Ishikawa (cell line): ENCODE data around the gene CNR2.

Experiments
- CEBPB ChIP-seq: IDR thresholded peaks from 2 replicates; pipeline ENCODE4 v1.6.1; 2012
- CREB1 ChIP-seq: IDR thresholded peaks from 2 replicates; pipeline ENCODE4 v1.6.1; 2012; ENCODE audit warnings: low read depth
- EGR1 ChIP-seq: IDR thresholded peaks from 2 replicates; pipeline ENCODE4 v1.6.1; 2012
- EP300 ChIP-seq: IDR thresholded peaks from 2 replicates; pipeline ENCODE4 v1.6.1; 2012; ENCODE audit warnings: borderline replicate concordance
- FOXM1 ChIP-seq: IDR thresholded peaks from 2 replicates; pipeline ENCODE4 v1.6.1; 2012; ENCODE audit warnings: low read depth, borderline replicate concordance
- NFIC ChIP-seq: IDR thresholded peaks from 2 replicates; pipeline ENCODE4 v1.6.1; 2012
- RAD21 ChIP-seq: IDR thresholded peaks from 2 replicates; pipeline ENCODE4 v1.6.1; 2012; ENCODE audit warnings: low read depth
- TAF1 ChIP-seq: IDR thresholded peaks from 2 replicates; pipeline ENCODE4 v1.6.1; 2012; ENCODE audit warnings: low read depth, mild to moderate bottlenecking
- TCF12 ChIP-seq: IDR thresholded peaks from 2 replicates; pipeline ENCODE4 v1.6.1; 2012; ENCODE audit warnings: low read depth
- TEAD4 ChIP-seq: IDR thresholded peaks from 2 replicates; pipeline ENCODE4 v1.6.1; 2012
- YY1 ChIP-seq: IDR thresholded peaks from 2 replicates; pipeline ENCODE4 v1.6.1; 2012; ENCODE audit warnings: low read depth
- ZBTB7A ChIP-seq: IDR thresholded peaks from 2 replicates; pipeline ENCODE4 v1.6.1; 2012; ENCODE audit warnings: low read depth
- TF ChIP-seq, protein P1 (sequence below): IDR thresholded peaks from 2 replicates; pipeline ENCODE4 v1.6.1; 2012; ENCODE audit warnings: low read depth, mild to moderate bottlenecking
- TF ChIP-seq, protein P2 (sequence below): IDR thresholded peaks from 2 replicates; pipeline ENCODE4 v1.6.1; 2012
- TF ChIP-seq, protein P3 (sequence below): IDR thresholded peaks from 2 replicates; pipeline ENCODE4 v1.6.1; 2012

CNR2 gene

DNA sequence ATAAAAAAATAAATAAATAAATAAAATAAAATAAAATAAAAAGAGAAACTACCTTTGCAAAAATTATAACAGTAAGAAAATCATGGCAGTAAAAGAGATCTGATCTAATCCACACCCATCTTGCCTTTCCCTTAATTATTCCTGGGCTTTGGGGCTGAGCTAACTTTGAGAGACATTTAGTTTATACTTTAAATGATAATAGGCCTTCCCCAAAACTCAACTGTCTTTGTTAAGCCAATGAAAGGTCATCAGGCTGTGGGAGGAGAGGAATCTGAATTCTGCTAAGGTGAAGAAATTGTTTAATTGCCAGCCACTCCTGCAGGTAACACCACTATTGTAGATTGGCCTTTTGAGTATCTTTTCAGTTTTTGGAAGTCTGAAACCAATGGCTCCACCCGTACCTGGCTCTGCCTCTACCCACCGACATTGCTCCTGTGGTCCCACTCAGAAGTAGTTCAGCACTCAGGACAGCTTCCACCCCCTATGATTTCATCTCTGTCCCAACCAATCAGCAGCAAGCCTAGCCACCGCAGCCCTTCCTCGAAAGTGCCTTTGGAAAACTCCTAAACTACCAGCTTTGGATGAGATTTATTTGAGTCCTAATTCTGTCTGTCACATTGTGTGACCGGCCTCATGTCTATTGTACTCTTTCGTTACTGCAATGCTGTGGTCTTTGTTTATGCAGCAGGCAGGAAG, 23.5 kb upstream of the CNR2 start:
- TF ChIP-seq, protein P1, sequence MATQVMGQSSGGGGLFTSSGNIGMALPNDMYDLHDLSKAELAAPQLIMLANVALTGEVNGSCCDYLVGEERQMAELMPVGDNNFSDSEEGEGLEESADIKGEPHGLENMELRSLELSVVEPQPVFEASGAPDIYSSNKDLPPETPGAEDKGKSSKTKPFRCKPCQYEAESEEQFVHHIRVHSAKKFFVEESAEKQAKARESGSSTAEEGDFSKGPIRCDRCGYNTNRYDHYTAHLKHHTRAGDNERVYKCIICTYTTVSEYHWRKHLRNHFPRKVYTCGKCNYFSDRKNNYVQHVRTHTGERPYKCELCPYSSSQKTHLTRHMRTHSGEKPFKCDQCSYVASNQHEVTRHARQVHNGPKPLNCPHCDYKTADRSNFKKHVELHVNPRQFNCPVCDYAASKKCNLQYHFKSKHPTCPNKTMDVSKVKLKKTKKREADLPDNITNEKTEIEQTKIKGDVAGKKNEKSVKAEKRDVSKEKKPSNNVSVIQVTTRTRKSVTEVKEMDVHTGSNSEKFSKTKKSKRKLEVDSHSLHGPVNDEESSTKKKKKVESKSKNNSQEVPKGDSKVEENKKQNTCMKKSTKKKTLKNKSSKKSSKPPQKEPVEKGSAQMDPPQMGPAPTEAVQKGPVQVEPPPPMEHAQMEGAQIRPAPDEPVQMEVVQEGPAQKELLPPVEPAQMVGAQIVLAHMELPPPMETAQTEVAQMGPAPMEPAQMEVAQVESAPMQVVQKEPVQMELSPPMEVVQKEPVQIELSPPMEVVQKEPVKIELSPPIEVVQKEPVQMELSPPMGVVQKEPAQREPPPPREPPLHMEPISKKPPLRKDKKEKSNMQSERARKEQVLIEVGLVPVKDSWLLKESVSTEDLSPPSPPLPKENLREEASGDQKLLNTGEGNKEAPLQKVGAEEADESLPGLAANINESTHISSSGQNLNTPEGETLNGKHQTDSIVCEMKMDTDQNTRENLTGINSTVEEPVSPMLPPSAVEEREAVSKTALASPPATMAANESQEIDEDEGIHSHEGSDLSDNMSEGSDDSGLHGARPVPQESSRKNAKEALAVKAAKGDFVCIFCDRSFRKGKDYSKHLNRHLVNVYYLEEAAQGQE: peak; percentile 85
- no peak for TF ChIP-seq TEAD4

DNA sequence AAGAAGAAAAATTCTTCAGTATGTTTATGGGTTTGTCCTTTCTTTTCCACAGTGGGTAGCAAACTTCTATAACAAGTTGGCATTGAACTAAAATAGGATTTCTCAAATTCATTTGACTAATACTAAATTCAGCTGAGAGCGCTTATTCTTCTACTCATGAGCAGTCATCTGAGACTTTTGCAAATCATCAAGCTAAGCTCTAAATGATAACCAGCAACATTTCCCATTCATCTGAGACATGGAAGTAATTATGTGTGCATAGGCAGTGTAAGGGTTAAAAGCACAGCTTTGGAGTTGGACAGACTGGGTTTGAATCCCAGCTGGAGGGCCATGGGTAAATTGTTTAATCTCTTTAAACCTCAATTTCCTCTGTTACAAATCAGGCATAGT, 18.3 kb upstream of the CNR2 start:
- TF ChIP-seq TEAD4: no peak
- TF ChIP-seq, protein P2, sequence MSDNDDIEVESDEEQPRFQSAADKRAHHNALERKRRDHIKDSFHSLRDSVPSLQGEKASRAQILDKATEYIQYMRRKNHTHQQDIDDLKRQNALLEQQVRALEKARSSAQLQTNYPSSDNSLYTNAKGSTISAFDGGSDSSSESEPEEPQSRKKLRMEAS: no peak

DNA sequence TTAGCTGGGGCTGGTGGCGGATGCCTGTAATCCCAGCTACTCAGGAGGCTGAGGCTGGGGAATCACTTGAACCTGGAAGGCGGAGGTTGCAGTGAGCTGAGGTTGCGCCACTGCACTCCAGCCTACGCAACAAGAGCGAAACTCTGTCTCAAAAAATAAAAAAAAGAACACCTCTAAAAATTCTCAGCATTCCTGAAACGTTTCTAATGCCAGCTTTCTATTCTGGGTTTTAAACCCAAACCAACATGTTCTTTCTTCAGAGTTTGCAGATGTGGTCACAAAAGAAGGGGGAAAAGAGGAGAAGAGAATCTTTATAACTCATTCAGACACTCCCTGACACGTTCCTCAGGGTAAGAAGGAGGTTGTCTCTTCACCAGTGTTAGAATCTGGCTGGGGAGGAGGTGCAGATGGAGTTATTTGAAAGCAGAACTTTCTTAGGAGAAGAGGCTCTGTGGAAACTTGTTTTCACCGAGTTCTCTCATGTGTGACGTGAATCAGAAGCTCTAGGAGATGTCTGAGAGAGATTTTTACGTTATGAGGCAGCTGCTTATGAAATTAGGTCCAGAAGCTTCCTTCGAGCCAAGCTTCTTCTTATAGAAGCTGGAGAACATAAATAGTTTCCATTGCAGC, 17.8 kb upstream of the CNR2 start:
- TF ChIP-seq CEBPB (peak; percentile 53; the same call in 1 of the 2 replicates), EGR1 (no peak), TEAD4 (peak; percentile 78)
- TF ChIP-seq, protein P3, sequence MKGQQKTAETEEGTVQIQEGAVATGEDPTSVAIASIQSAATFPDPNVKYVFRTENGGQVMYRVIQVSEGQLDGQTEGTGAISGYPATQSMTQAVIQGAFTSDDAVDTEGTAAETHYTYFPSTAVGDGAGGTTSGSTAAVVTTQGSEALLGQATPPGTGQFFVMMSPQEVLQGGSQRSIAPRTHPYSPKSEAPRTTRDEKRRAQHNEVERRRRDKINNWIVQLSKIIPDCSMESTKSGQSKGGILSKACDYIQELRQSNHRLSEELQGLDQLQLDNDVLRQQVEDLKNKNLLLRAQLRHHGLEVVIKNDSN: no peak

DNA sequence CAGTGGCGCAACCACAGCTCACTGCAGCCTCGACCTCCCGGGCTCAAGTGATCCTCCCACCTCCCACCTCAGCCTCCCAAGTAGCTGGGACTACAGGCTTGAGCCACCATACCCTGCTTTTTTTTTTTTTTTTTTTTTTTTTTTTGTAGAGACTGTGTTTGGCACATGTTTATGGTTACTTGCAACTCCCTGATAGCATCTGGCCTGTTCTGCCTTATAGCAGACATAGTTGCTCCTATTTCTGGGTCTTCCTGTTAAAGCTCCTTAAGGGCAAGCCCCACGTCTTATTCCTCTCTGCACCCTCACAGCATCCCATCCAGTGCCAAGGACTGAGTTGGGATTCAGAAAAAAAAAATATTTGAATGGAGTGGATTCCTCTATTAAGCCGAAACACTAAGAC, 17.1 kb upstream of the CNR2 start:
- no peak for TF ChIP-seq TAF1
- no peak for TF ChIP-seq EGR1
- no peak for TF ChIP-seq FOXM1
- TF ChIP-seq, protein P2: no peak
- no peak for TF ChIP-seq EP300

DNA sequence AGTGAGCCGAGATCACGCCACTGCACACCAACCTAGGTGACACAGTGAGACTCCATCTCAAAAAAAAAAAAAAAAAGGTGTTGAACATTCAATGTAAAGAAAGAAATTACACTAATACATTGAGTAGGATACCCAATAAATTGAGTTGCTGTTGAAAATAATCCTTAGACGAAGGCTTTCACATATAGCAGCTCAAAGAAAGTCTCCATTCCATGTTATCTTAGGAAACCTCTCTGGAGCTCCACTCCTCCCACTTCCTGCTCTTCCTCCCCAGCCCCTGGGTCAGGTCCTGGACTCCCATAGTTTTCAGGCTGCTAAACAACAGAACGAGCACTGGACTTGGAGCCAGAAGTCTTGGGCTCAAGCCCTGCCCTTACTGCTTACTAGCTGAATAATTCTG, 15.6 kb upstream of the CNR2 start:
- TF ChIP-seq TCF12 (no peak), FOXM1 (no peak), YY1 (no peak), TEAD4 (no peak), NFIC (no peak)
- TF ChIP-seq, protein P2: no peak

DNA sequence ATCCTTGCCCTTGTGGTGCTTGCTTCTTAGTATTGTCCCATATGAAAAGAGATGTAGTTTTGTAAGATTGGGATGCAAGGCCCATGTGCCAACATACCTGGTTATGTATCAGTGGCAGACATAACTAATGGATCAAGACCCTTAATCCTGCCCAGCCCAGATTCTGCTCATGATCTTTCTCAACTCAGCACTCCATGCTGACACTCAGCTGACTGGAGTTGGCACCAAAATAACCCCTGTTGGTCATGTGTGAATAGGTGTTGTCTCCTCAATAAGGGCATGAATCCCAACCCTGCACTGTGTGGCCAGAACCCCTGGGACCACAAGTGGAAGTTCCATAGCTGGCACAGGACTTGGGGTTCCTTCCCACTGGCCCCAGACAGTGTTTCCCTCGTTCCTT, 13.9 kb upstream of the CNR2 start:
- TF ChIP-seq CREB1: no peak
- no peak for TF ChIP-seq RAD21
- no peak for TF ChIP-seq NFIC
- TF ChIP-seq CEBPB: no peak
- TF ChIP-seq TCF12: no peak
- TF ChIP-seq EP300: no peak
- TF ChIP-seq, protein P1: no peak
- TF ChIP-seq ZBTB7A: no peak
- no peak for TF ChIP-seq FOXM1
- TF ChIP-seq TAF1: no peak
- TF ChIP-seq, protein P2: no peak
- TF ChIP-seq EGR1: no peak
- TF ChIP-seq TEAD4: no peak
- no peak for TF ChIP-seq YY1

DNA sequence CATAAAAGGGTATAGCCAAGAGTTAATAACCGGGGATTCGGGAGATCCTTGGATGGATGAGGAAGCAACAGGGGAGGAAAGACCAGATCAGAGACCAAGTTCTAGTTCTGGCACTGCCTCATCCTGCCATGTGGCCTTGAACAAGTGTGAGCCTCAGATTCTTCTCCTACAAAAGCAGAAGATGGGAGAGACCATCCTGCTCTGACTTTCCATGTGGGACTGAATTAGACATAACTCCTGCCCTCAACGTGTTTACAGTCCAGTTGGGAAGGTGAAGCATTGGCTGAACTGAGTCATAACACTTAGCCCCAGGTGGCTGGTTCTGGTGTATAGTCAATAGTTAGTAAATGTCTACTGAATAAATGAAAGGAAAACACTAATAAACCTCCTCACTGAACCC, 12.1 kb upstream of the CNR2 start:
- TF ChIP-seq TEAD4 (no peak), EP300 (no peak), NFIC (no peak), EGR1 (no peak), YY1 (no peak), CREB1 (no peak), TCF12 (no peak), CEBPB (no peak)
- TF ChIP-seq, protein P2: no peak
